ENCODE measurements around the gene BAIAP3. TPM values are rescaled to one million over a fixed set of nuclear protein-coding genes. Genes with fewer than 3 reads are reported as not detected.

BAIAP3 gene
- total RNA-seq, 2 experiments from 2014 or later, result 3.2 to 6.3 TPM

DNA sequence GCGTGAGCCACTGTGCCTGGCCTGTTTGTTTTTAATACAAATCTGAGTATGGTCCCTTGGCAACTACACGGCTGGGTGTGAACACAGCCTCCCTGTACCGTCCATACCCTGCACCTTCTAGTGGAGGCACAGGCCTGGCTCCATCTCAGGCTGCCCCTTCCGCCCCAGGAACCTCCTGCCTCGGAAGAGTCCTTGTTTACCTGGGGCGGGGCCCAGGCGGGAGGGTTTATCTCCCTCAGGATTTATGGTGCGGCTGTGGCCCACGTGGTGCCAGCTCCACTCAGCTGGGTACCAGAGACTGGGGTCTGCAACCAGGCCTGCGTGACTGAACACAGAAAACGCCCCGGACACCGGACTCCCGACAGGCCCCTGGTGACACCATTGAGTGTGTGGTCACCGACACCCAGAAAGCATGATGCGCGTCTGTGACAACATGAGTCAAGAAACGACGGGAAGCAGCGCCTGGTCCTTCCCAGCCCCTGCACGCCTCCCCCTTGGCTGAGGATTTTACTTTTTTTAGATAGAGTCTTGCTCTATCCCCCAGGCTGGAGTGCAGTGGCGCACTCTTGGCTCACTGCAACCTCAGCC, 62.1 kb downstream of the BAIAP3 start:
- Histone ChIP-seq H2AFZ (ENCODE audit: low read length) (no peak overlapping the region), H3K4me2 (ENCODE audit: low read length) (no peak overlapping the region), H3K27ac (ENCODE audit: low read depth, low read length, poor library complexity, severe bottlenecking) (no peak overlapping the region), H3K9me2 (ENCODE audit: insufficient read depth, low read length) (no peaks in the 10 kb centered on the region), H3K36me3 (ENCODE audit: insufficient read depth, low read length) (no peaks in the 10 kb centered on the region), H3K9me3 (ENCODE audit: low read length) (no peaks in the 10 kb centered on the region), H3K4me1 (ENCODE audit: insufficient read depth, low read length, poor library complexity, severe bottlenecking) (no peaks in the 10 kb centered on the region), H3K79me2 (ENCODE audit: insufficient read depth, low read depth, low read length) (no peaks in the 10 kb centered on the region), H4K20me1 (ENCODE audit: insufficient read depth, low read length) (no peaks in the 10 kb centered on the region), H3K4me3 (ENCODE audit: low read depth, low read length, poor library complexity, severe bottlenecking) (no peak overlapping the region)
- CTCF ChIA-PET (ENCODE audit: unreplicated experiment), result no interaction called here
- DNase-seq (ENCODE audit: low spot score), result no peak
- TF ChIP-seq CTCF (conservative IDR thresholded peaks at IDR 0.05; ENCODE audit: low read length) (no peak), EZH2phosphoT487 (IDR thresholded peaks at IDR 0.05; ENCODE audit: borderline replicate concordance, low read depth, low read length) (no peak)
- intact Hi-C loops (cut with micrococcal nuclease; ENCODE audit: unreplicated experiment), result no loop called here
- POLR2A ChIA-PET, result no interaction called here
- BruUV-seq (replicated peaks), result no TSS peak

DNA sequence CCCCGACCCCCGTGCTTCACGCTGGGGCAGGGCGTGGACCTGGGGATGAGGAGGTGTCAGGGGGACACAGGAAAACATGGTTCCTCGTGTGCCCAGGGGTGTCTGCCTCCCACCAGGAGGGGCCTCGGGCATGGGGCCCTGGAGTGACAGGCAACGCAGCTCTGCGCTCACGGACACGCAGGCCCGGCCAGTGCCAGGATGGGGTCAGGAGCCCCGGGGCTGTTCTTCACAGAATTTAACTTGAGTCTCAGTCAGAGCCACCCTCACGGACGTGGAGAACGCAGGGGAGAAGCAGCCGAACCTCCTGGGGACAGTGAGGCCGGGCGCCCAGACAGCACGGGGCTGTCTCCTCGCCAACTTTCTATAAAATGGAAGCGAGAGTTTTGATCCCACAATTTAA, 64.3 kb downstream of the BAIAP3 start:
- H3K4me3 ChIP-seq (ENCODE audit: low read depth, low read length, poor library complexity, severe bottlenecking), result no peak overlapping the region
- no peaks in the 10 kb centered on the region for H4K20me1 ChIP-seq (ENCODE audit: insufficient read depth, low read length)
- no peak overlapping the region for H3K27ac ChIP-seq (ENCODE audit: low read depth, low read length, poor library complexity, severe bottlenecking)
- intact Hi-C loops (cut with micrococcal nuclease; ENCODE audit: unreplicated experiment), result no loop called here
- no peak overlapping the region for H3K4me2 ChIP-seq (ENCODE audit: low read length)
- ChIA-PET POLR2A (no interaction called here), CTCF (ENCODE audit: unreplicated experiment) (no interaction called here)
- H3K4me1 ChIP-seq (ENCODE audit: insufficient read depth, low read length, poor library complexity, severe bottlenecking), result no peaks in the 10 kb centered on the region
- H3K9me3 ChIP-seq (ENCODE audit: low read length), result no peaks in the 10 kb centered on the region
- TF ChIP-seq CTCF (conservative IDR thresholded peaks at IDR 0.05; ENCODE audit: low read length), result no peak
- H3K36me3 ChIP-seq (ENCODE audit: insufficient read depth, low read length), result peaks cover 11% of the 10 kb centered on the region; the same call in 1 of the 2 replicates
- DNase-seq (ENCODE audit: low spot score), result no peak
- no peaks in the 10 kb centered on the region for H3K79me2 ChIP-seq (ENCODE audit: insufficient read depth, low read depth, low read length)
- no peak overlapping the region for H2AFZ ChIP-seq (ENCODE audit: low read length)
- no TSS peak for BruUV-seq (replicated peaks)
- no peaks in the 10 kb centered on the region for H3K9me2 ChIP-seq (ENCODE audit: insufficient read depth, low read length)

- POLR2A ChIA-PET, result no interaction called here
- no peaks in the 10 kb centered on the region for H4K20me1 ChIP-seq (ENCODE audit: insufficient read depth, low read length)
- H2AFZ ChIP-seq (ENCODE audit: low read length), result no peak overlapping the region
- no peak overlapping the region for H3K27ac ChIP-seq (ENCODE audit: low read depth, low read length, poor library complexity, severe bottlenecking)
- H3K9me3 ChIP-seq (ENCODE audit: low read length), result no peaks in the 10 kb centered on the region
- intact Hi-C loops (cut with micrococcal nuclease; ENCODE audit: unreplicated experiment), result no loop called here
- no peak overlapping the region for H3K4me3 ChIP-seq (ENCODE audit: low read depth, low read length, poor library complexity, severe bottlenecking)
- no peaks in the 10 kb centered on the region for H3K79me2 ChIP-seq (ENCODE audit: insufficient read depth, low read depth, low read length)
- DNase-seq (ENCODE audit: low spot score), result no peak
- BruUV-seq (replicated peaks), result no TSS peak
- no peak for TF ChIP-seq CTCF (conservative IDR thresholded peaks at IDR 0.05; ENCODE audit: low read length)
- no peak overlapping the region for H3K4me2 ChIP-seq (ENCODE audit: low read length)
- H3K9me2 ChIP-seq (ENCODE audit: insufficient read depth, low read length), result no peaks in the 10 kb centered on the region
- no peaks in the 10 kb centered on the region for H3K4me1 ChIP-seq (ENCODE audit: insufficient read depth, low read length, poor library complexity, severe bottlenecking)
- H3K36me3 ChIP-seq (ENCODE audit: insufficient read depth, low read length), result peaks cover 15% of the 10 kb centered on the region
- CTCF ChIA-PET (ENCODE audit: unreplicated experiment), result no interaction called here
These were observed 64.9 kb downstream of the BAIAP3 start for GRCh38 chr16:1398351-1398750.

Other genes with a start within 250 kb of the BAIAP3 start
- not detected in 2 replicates for gene C1QTNF8, start 237.4 kb upstream of the BAIAP3 start, total RNA-seq (2014; rRNA removed; shearing (Covaris generic))
- gene C1QTNF8, start 237.4 kb upstream of the BAIAP3 start, total RNA-seq (2022), result not detected in 2 replicates
- not detected in 2 replicates for gene CACNA1H, start 180.5 kb upstream of the BAIAP3 start, total RNA-seq (2014; rRNA removed; shearing (Covaris generic))
- gene CACNA1H, start 180.5 kb upstream of the BAIAP3 start, total RNA-seq (2022), result not detected in 2 replicates
- not detected in 2 replicates for gene TPSG1, start 108.4 kb upstream of the BAIAP3 start, total RNA-seq (2014; rRNA removed; shearing (Covaris generic))
- not detected in 2 replicates for gene TPSG1, start 108.4 kb upstream of the BAIAP3 start, total RNA-seq (2022)
- gene TPSB2, start 103.5 kb upstream of the BAIAP3 start, total RNA-seq (2014; rRNA removed; shearing (Covaris generic)), result not detected in 2 replicates
- not detected in 2 replicates for gene TPSB2, start 103.5 kb upstream of the BAIAP3 start, total RNA-seq (2022)
- gene TPSAB1, start 92.9 kb upstream of the BAIAP3 start, total RNA-seq (2014; rRNA removed; shearing (Covaris generic)), result not detected in 2 replicates
- not detected in 2 replicates for gene TPSAB1, start 92.9 kb upstream of the BAIAP3 start, total RNA-seq (2022)
- not detected in 2 replicates for gene TPSD1, start 77.6 kb upstream of the BAIAP3 start, total RNA-seq (2014; rRNA removed; shearing (Covaris generic))
- not detected in 2 replicates for gene TPSD1, start 77.6 kb upstream of the BAIAP3 start, total RNA-seq (2022)
- 122 and 126 TPM in 2 replicates for gene UBE2I, start 24.0 kb upstream of the BAIAP3 start, total RNA-seq (2014; rRNA removed; shearing (Covaris generic))
- 323 and 349 TPM in 2 replicates for gene UBE2I, start 24.0 kb upstream of the BAIAP3 start, total RNA-seq (2022)
- gene TSR3, start 18.2 kb downstream of the BAIAP3 start, total RNA-seq (2014; rRNA removed; shearing (Covaris generic)), result 75.8 and 99.4 TPM in 2 replicates
- gene TSR3, start 18.2 kb downstream of the BAIAP3 start, total RNA-seq (2022), result 43.5 and 47.2 TPM in 2 replicates
- 21.3 and 22.5 TPM in 2 replicates for gene GNPTG, start 18.3 kb downstream of the BAIAP3 start, total RNA-seq (2014; rRNA removed; shearing (Covaris generic))
- gene GNPTG, start 18.3 kb downstream of the BAIAP3 start, total RNA-seq (2022), result 24.1 and 26.6 TPM in 2 replicates
- 22.3 and 31.0 TPM in 2 replicates for gene UNKL, start 81.1 kb downstream of the BAIAP3 start, total RNA-seq (2014; rRNA removed; shearing (Covaris generic))
- 33.7 and 61.3 TPM in 2 replicates for gene UNKL, start 81.1 kb downstream of the BAIAP3 start, total RNA-seq (2022)
- 23.2 and 36.4 TPM in 2 replicates for gene UQCC4, start 87.1 kb downstream of the BAIAP3 start, total RNA-seq (2014; rRNA removed; shearing (Covaris generic))
- gene UQCC4, start 87.1 kb downstream of the BAIAP3 start, total RNA-seq (2022), result 16.5 and 17.0 TPM in 2 replicates
- gene PERCC1, start 97.4 kb downstream of the BAIAP3 start, total RNA-seq (2014; rRNA removed; shearing (Covaris generic)), result not detected in 2 replicates
- not detected in 2 replicates for gene PERCC1, start 97.4 kb downstream of the BAIAP3 start, total RNA-seq (2022)
- 0.46 and 0.85 TPM in 2 replicates for gene CCDC154, start 110.9 kb downstream of the BAIAP3 start, total RNA-seq (2014; rRNA removed; shearing (Covaris generic))
- 1.1 and 2.5 TPM in 2 replicates for gene CCDC154, start 110.9 kb downstream of the BAIAP3 start, total RNA-seq (2022)
- 29.6 and 31.1 TPM in 2 replicates for gene CLCN7, start 141.4 kb downstream of the BAIAP3 start, total RNA-seq (2014; rRNA removed; shearing (Covaris generic))
- 60.3 and 62.4 TPM in 2 replicates for gene CLCN7, start 141.4 kb downstream of the BAIAP3 start, total RNA-seq (2022)
- not detected in 2 replicates for gene PTX4, start 155.3 kb downstream of the BAIAP3 start, total RNA-seq (2014; rRNA removed; shearing (Covaris generic))
- gene PTX4, start 155.3 kb downstream of the BAIAP3 start, total RNA-seq (2022), result not detected in 2 replicates
- 43.5 and 58.2 TPM in 2 replicates for gene TELO2, start 159.7 kb downstream of the BAIAP3 start, total RNA-seq (2014; rRNA removed; shearing (Covaris generic))
- gene TELO2, start 159.7 kb downstream of the BAIAP3 start, total RNA-seq (2022), result 63.7 and 70.1 TPM in 2 replicates
- gene TMEM204, start 200.0 kb downstream of the BAIAP3 start, total RNA-seq (2014; rRNA removed; shearing (Covaris generic)), result not detected in 2 replicates
- gene TMEM204, start 200.0 kb downstream of the BAIAP3 start, total RNA-seq (2022), result not detected in 2 replicates

All from OCI-LY7 (cell line).